WTC11 (cell line): Measurements from ENCODE around the gene SUSD4.

Experiments used
- CTCF ChIP-seq: fragments of 200-600 bp; IDR thresholded peaks from 2 replicates; pipeline ENCODE4 v1.8.0; 2022; ENCODE audit warnings: antibody characterized with exemption
- PRDM15 ChIP-seq: sonication (generic); formaldehyde crosslinking; IDR thresholded peaks from 2 replicates; pipeline ENCODE4 v1.8.0; 2022; ENCODE audit warnings: missing genetic modification reagents
- SMAD3 ChIP-seq: sonication (generic); formaldehyde crosslinking; IDR thresholded peaks from 2 replicates; pipeline ENCODE4 v1.8.0; 2022; ENCODE audit warnings: missing genetic modification reagents, mild to moderate bottlenecking, borderline replicate concordance

- TF ChIP-seq SMAD3 (CRISPR knock-in tag) (no peak), PRDM15 (no peak), CTCF (no peak)
Measured at GRCh38 chr1:223410036-223410435, 46.1 kb upstream of the SUSD4 start.
